Thoracic aorta (tissue), 2 donors: ENCODE measurements around the gene KCNK15. TPM values are rescaled to one million over a fixed set of nuclear protein-coding genes. Genes with fewer than 3 reads are reported as not detected.

Experiments used
- ATAC-seq: fragments of 150-250 bp; one replicate; pipeline ENCODE4 v1.8.0; 2017; ENCODE audit warnings: low read depth; ENCODE audit not compliant: insufficient number of reproducible peaks, low FRiP score
- DNase-seq: peaks from one replicate; pipeline ENCODE4 v3.0.0-alpha.2; 2020; ENCODE audit warnings: low spot score
- H3K27ac ChIP-seq, 2 donors: fragments of 200-600 bp; sonication (generic); 1 replicate in 1 of 2; 2 replicates in 1 of 2; pipeline ENCODE4 v1.5.1; 2016; ENCODE audit warnings: mild to moderate bottlenecking in 2 of 2, moderate library complexity in 2 of 2
- H3K27me3 ChIP-seq: fragments of 200-600 bp; sonication (generic); replicated peaks from 2 replicates; pipeline ENCODE4 v1.6.0; 2016; ENCODE audit warnings: mild to moderate bottlenecking; ENCODE audit not compliant: insufficient read depth
- H3K36me3 ChIP-seq: fragments of 200-600 bp; sonication (generic); one replicate; pipeline ENCODE4 v1.5.1; 2016
- H3K4me1 ChIP-seq, 2 donors: fragments of 200-600 bp; sonication (generic); 1 replicate in 1 of 2; 2 replicates in 1 of 2; pipeline versions ENCODE4 v1.5.1 to v1.6.0; 2016; ENCODE audit warnings: low read depth in 2 of 2, mild to moderate bottlenecking in 1 of 2; ENCODE audit not compliant: control insufficient read depth in 1 of 2
- H3K4me3 ChIP-seq: fragments of 200-600 bp; sonication (generic); 2 replicates; pipeline ENCODE4 v1.5.1; 2016; ENCODE audit warnings: mild to moderate bottlenecking
- H3K9me3 ChIP-seq: fragments of 200-600 bp; sonication (generic); 2 replicates; pipeline ENCODE4 v1.5.1; 2016
- CTCF ChIP-seq: fragments of 200-600 bp; sonication (generic); IDR thresholded peaks from one replicate; pipeline ENCODE4 v1.5.1; 2019; ENCODE audit warnings: antibody characterized with exemption
- total RNA-seq, 2 donors: library from RNA; depleted of rRNA; stranded (reverse); fragments of >200 nt; gene quantifications; one replicate each; pipeline versions ENCODE4 v1.1.0 to v1.2.3, GENCODE V29; 2016

KCNK15 gene
- total RNA-seq, 2 donors from 2014 or later, result 26.3 to 60.0 TPM

- Histone ChIP-seq H3K4me1 (peaks cover 0 to 4% of the 10 kb centered on the region in 2 donors), H3K36me3 (no peaks in the 10 kb centered on the region), H3K27ac (no peak overlapping the region), H3K27me3 (no peaks in the 10 kb centered on the region), H3K9me3 (no peaks in the 10 kb centered on the region), H3K4me3 (no peak overlapping the region)
- TF ChIP-seq CTCF, result no peak
- DNase-seq (no peak), ATAC-seq (no peak)
Measured at GRCh38 chr20:44781118-44781517, 35.5 kb downstream of the KCNK15 start.

- Histone ChIP-seq H3K27me3 (no peaks in the 10 kb centered on the region), H3K4me1 (peaks cover 0 to 7% of the 10 kb centered on the region in 2 donors), H3K36me3 (no peaks in the 10 kb centered on the region), H3K9me3 (no peaks in the 10 kb centered on the region), H3K27ac (no peak overlapping the region), H3K4me3 (no peak overlapping the region)
- no peak for TF ChIP-seq CTCF
- ATAC-seq (no peak), DNase-seq (no peak)
Measured at GRCh38 chr20:44781791-44782190, 36.1 kb downstream of the KCNK15 start.

- Histone ChIP-seq H3K4me3 (no peak overlapping the region), H3K27me3 (no peaks in the 10 kb centered on the region), H3K27ac (no peak overlapping the region), H3K9me3 (no peaks in the 10 kb centered on the region), H3K36me3 (no peaks in the 10 kb centered on the region), H3K4me1 (peaks cover 0 to 7% of the 10 kb centered on the region in 2 donors)
- no peak for TF ChIP-seq CTCF
- no peak for ATAC-seq
- DNase-seq, result no peak
Measured at GRCh38 chr20:44784688-44785087, 39.0 kb downstream of the KCNK15 start.

- Histone ChIP-seq H3K9me3 (no peaks in the 10 kb centered on the region), H3K36me3 (no peaks in the 10 kb centered on the region), H3K27ac (no peak overlapping the region), H3K27me3 (no peaks in the 10 kb centered on the region), H3K4me1 (peaks cover 0 to 7% of the 10 kb centered on the region in 2 donors), H3K4me3 (no peak overlapping the region)
- TF ChIP-seq CTCF, result peak; percentile 36
- ATAC-seq, result no peak
- no peak for DNase-seq
Measured at GRCh38 chr20:44785768-44786167, 40.1 kb downstream of the KCNK15 start.

GRCh38 chr20:44787299-44787698 lies 41.6 kb downstream of the KCNK15 start:
- Histone ChIP-seq H3K27me3 (no peaks in the 10 kb centered on the region), H3K36me3 (no peaks in the 10 kb centered on the region), H3K9me3 (no peaks in the 10 kb centered on the region), H3K4me3 (no peak overlapping the region), H3K4me1 (peaks cover 0 to 7% of the 10 kb centered on the region in 2 donors), H3K27ac (no peak overlapping the region)
- no peak for TF ChIP-seq CTCF
- no peak for ATAC-seq
- no peak for DNase-seq
